Neuronal stem cell (in vitro differentiated cells): Measurements from ENCODE around the gene GABRB1.

Source experiments
- DNase-seq: peaks from one replicate; pipeline ENCODE4 v3.0.0-alpha.2; 2013; ENCODE audit warnings: low spot score
- H2AFZ ChIP-seq: one replicate; pipeline ENCODE4 v1.6.1; 2013; ENCODE audit warnings: mild to moderate bottlenecking, low read length, inconsistent platforms
- H2AK5ac ChIP-seq: 2 replicates; pipeline ENCODE4 v1.6.1; 2013; ENCODE audit warnings: low read depth, mild to moderate bottlenecking, inconsistent platforms, low read length, moderate library complexity, mixed read lengths
- H2BK120ac ChIP-seq: 2 replicates; pipeline ENCODE4 v1.6.1; 2013; ENCODE audit warnings: low read depth, mild to moderate bottlenecking, inconsistent platforms, low read length, moderate library complexity, mixed read lengths
- H2BK12ac ChIP-seq: one replicate; pipeline ENCODE4 v1.6.1; 2013; ENCODE audit warnings: low read length, inconsistent platforms
- H2BK15ac ChIP-seq: 2 replicates; pipeline ENCODE4 v1.6.1; 2013; ENCODE audit warnings: mild to moderate bottlenecking, low read length, inconsistent platforms, mixed read lengths
- H2BK5ac ChIP-seq: one replicate; pipeline ENCODE4 v1.6.1; 2013; ENCODE audit warnings: inconsistent platforms, mild to moderate bottlenecking, low read length, moderate library complexity
- H3K14ac ChIP-seq: one replicate; pipeline ENCODE4 v1.6.1; 2013; ENCODE audit warnings: low read length, inconsistent platforms
- H3K18ac ChIP-seq: 2 replicates; pipeline ENCODE4 v1.6.1; 2013; ENCODE audit warnings: low read length, inconsistent platforms
- H3K23ac ChIP-seq: 2 replicates; pipeline ENCODE4 v1.6.1; 2013; ENCODE audit warnings: low read depth, mild to moderate bottlenecking, mixed read lengths, low read length, inconsistent platforms; ENCODE audit not compliant: poor library complexity
- H3K27ac ChIP-seq: replicated peaks from 3 replicates; pipeline ENCODE4 v1.5.1; 2013; ENCODE audit warnings: low read length, inconsistent platforms
- H3K27me3 ChIP-seq, 3 experiments: 2 replicates each; pipeline ENCODE4 v1.6.1; 2013; ENCODE audit warnings: low read length in 3 of 3, mild to moderate bottlenecking in 2 of 3, inconsistent platforms in 1 of 3, low read depth in 1 of 3, mixed read lengths in 1 of 3, moderate library complexity in 1 of 3; ENCODE audit not compliant: control insufficient read depth in 3 of 3, insufficient read depth in 3 of 3
- H3K36me3 ChIP-seq, 2 donors: replicated peaks in 1 of 2; 2 replicates each; pipeline ENCODE4 v1.6.1; 2013; ENCODE audit warnings: low read length in 2 of 2; ENCODE audit not compliant: control insufficient read depth in 2 of 2, insufficient read depth in 2 of 2
- H3K4ac ChIP-seq: 2 replicates; pipeline ENCODE4 v1.6.1; 2013; ENCODE audit warnings: inconsistent platforms, mild to moderate bottlenecking, low read length, moderate library complexity
- H3K4me1 ChIP-seq, 2 donors: 1 replicate in 1 of 2; 2 replicates in 1 of 2; pipeline ENCODE4 v1.6.1; 2013; ENCODE audit warnings: low read length in 2 of 2, low read depth in 1 of 2; ENCODE audit not compliant: control insufficient read depth in 2 of 2, insufficient read depth in 1 of 2
- H3K4me2 ChIP-seq: one replicate; pipeline ENCODE4 v1.6.1; 2013; ENCODE audit warnings: mild to moderate bottlenecking, low read length, inconsistent platforms; ENCODE audit not compliant: insufficient read depth, poor library complexity, severe bottlenecking
- H3K4me3 ChIP-seq, 2 donors: 2 replicates each; pipeline ENCODE4 v1.5.1; 2013; ENCODE audit warnings: low read length in 2 of 2, mild to moderate bottlenecking in 2 of 2, inconsistent platforms in 1 of 2, moderate library complexity in 1 of 2
- H3K79me1 ChIP-seq: one replicate; pipeline ENCODE4 v1.6.1; 2013; ENCODE audit warnings: low read depth, mild to moderate bottlenecking, inconsistent platforms, low read length, moderate library complexity
- H3K9ac ChIP-seq: one replicate; pipeline ENCODE4 v1.6.1; 2013; ENCODE audit warnings: mild to moderate bottlenecking, low read depth, low read length, inconsistent platforms; ENCODE audit not compliant: poor library complexity
- H3K9me3 ChIP-seq, 2 donors: replicated peaks in 1 of 2; 2 replicates each; pipeline versions ENCODE3 to v1.6.1; 2013; ENCODE audit warnings: low read length in 2 of 2, mild to moderate bottlenecking in 2 of 2, inconsistent platforms in 1 of 2, low read depth in 1 of 2, mixed read lengths in 1 of 2, moderate library complexity in 1 of 2; ENCODE audit not compliant: control insufficient read depth in 2 of 2, insufficient read depth in 1 of 2
- H4K8ac ChIP-seq: one replicate; pipeline ENCODE4 v1.6.1; 2013; ENCODE audit warnings: low read depth, mild to moderate bottlenecking, inconsistent platforms, low read length, moderate library complexity
- H4K91ac ChIP-seq: one replicate; pipeline ENCODE4 v1.6.1; 2013; ENCODE audit warnings: low read length, low read depth, mild to moderate bottlenecking, inconsistent platforms; ENCODE audit not compliant: poor library complexity
- WGBS, 2 donors: extraction: QIAGEN DNeasy Blood & Tissue Kit; methylation state at CpG; one replicate each; pipeline ENCODE4 v1.1.7; 2013; ENCODE audit warnings: missing lambda C conversion rate in 2 of 2, mixed read lengths in 1 of 2; ENCODE audit not compliant: insufficient read length in 2 of 2, insufficient replicate concordance in 1 of 2; ENCODE audit errors: extremely low coverage in 2 of 2; 5-methylcytosine and 5-hydroxymethylcytosine counted together

Gene GABRB1

GRCh38 chr4:47104986-47105385 lies 73.6 kb downstream of the GABRB1 start:
- Histone ChIP-seq H3K79me1 (no peaks in the 10 kb centered on the region), H2BK15ac (no peak overlapping the region), H4K8ac (no peak overlapping the region), H3K23ac (no peak overlapping the region), H3K14ac (no peak overlapping the region), H3K27me3 (no peaks in the 10 kb centered on the region), H2BK5ac (no peak overlapping the region), H2AK5ac (no peak overlapping the region), H3K4ac (no peak overlapping the region), H3K4me1 (no peaks in the 10 kb centered on the region), H3K36me3 (no peaks in the 10 kb centered on the region), H3K4me3 (no peak overlapping the region), H4K91ac (no peak overlapping the region), H3K9ac (no peak overlapping the region), H3K9me3 (no peaks in the 10 kb centered on the region), H3K18ac (no peak overlapping the region), H2BK12ac (no peak overlapping the region), H2AFZ (no peak overlapping the region), H3K4me2 (no peak overlapping the region), H2BK120ac (no peak overlapping the region), H3K27ac (no peak overlapping the region)
- no CpG with 5 or more reads among the region's 1 CpG for WGBS, 2 donors
- no peak for DNase-seq

GRCh38 chr4:47106561-47106960 lies 75.2 kb downstream of the GABRB1 start:
- H3K4ac ChIP-seq = no peak overlapping the region
- no peak overlapping the region for H3K18ac ChIP-seq
- H3K36me3 ChIP-seq = no peaks in the 10 kb centered on the region
- no peak overlapping the region for H2BK5ac ChIP-seq
- no peak for DNase-seq
- no peak overlapping the region for H2BK15ac ChIP-seq
- H4K8ac ChIP-seq = no peak overlapping the region
- no peak overlapping the region for H3K4me2 ChIP-seq
- H3K4me1 ChIP-seq = no peaks in the 10 kb centered on the region
- H3K9me3 ChIP-seq = no peaks in the 10 kb centered on the region
- H3K9ac ChIP-seq = no peak overlapping the region
- H2AFZ ChIP-seq = no peak overlapping the region
- H3K23ac ChIP-seq = no peak overlapping the region
- H2BK120ac ChIP-seq = no peak overlapping the region
- no peak overlapping the region for H2BK12ac ChIP-seq
- no peak overlapping the region for H3K27ac ChIP-seq
- WGBS, 2 donors = no CpG with 5 or more reads among the region's 1 CpG
- no peaks in the 10 kb centered on the region for H3K27me3 ChIP-seq
- no peaks in the 10 kb centered on the region for H3K79me1 ChIP-seq
- H3K4me3 ChIP-seq = no peak overlapping the region
- no peak overlapping the region for H2AK5ac ChIP-seq
- no peak overlapping the region for H4K91ac ChIP-seq
- no peak overlapping the region for H3K14ac ChIP-seq

DNA sequence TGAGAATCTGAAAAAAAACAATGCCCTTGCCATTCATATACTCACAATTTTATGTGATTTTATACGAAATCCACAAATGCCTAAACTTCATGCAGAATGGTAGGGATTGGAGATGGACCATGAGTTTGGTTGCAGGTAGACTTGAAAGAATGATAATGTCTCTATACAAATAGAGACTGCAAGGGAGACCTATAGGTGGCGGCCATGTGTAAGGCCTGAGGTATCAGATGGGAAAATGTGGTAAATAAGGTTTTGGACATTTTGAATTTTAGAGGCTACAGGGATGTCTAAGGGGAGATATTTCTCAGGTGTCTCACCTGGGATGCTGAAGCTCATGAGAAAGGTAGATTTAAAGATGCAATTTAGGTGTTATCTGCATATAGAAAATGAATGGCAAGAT lies 78.0 kb downstream of the GABRB1 start:
- Histone ChIP-seq H2BK12ac (no peak overlapping the region), H3K27me3 (no peaks in the 10 kb centered on the region), H3K9me3 (no peaks in the 10 kb centered on the region), H3K23ac (no peak overlapping the region), H3K4ac (no peak overlapping the region), H2BK120ac (no peak overlapping the region), H4K8ac (no peak overlapping the region), H2BK5ac (no peak overlapping the region), H4K91ac (no peak overlapping the region), H2AK5ac (no peak overlapping the region), H3K4me3 (no peak overlapping the region), H3K79me1 (no peaks in the 10 kb centered on the region), H3K4me1 (no peaks in the 10 kb centered on the region), H3K18ac (no peak overlapping the region), H2AFZ (no peak overlapping the region), H3K36me3 (no peaks in the 10 kb centered on the region), H3K27ac (no peak overlapping the region), H2BK15ac (no peak overlapping the region), H3K4me2 (no peak overlapping the region), H3K14ac (no peak overlapping the region), H3K9ac (no peak overlapping the region)
- DNase-seq = no peak
- WGBS, 2 donors = no CpG with 5 or more reads among the region's 2 CpGs

DNA sequence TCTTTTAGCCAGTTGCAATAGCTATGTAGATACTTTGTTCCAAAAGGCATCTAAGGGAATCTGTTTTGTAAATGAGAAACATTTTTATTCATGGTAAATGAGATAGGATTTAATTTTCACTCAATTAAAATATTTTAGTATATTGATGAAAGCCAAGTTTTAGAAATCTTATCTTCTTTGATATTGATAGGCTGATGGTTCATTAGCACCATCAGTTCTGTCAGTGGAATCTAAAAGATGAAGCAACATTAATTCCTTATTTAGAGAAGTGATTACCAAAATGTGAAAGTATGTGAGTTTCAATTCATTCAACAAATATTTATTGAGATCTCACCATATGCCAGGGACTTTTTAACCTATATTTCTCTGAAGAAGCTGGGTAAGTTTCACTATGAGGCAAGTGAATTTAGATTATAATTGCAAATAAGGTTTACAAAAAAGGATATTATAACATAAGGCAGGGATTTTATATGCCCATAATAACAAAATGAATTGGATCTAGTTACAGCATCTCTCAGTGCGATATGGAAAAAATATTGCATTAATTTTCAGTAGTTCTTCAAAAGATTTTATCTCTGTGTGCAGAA lies 79.3 kb downstream of the GABRB1 start:
- no peak overlapping the region for H2BK15ac ChIP-seq
- no peak overlapping the region for H2BK120ac ChIP-seq
- H3K14ac ChIP-seq = no peak overlapping the region
- H3K27ac ChIP-seq = no peak overlapping the region
- no peak for DNase-seq
- no peak overlapping the region for H2AFZ ChIP-seq
- no CpG with 5 or more reads among the region's 1 CpG for WGBS, 2 donors
- H3K4me1 ChIP-seq = no peaks in the 10 kb centered on the region
- H3K36me3 ChIP-seq = no peaks in the 10 kb centered on the region
- no peak overlapping the region for H2AK5ac ChIP-seq
- H4K8ac ChIP-seq = no peak overlapping the region
- no peak overlapping the region for H3K4ac ChIP-seq
- H3K23ac ChIP-seq = no peak overlapping the region
- H2BK5ac ChIP-seq = no peak overlapping the region
- no peak overlapping the region for H4K91ac ChIP-seq
- H2BK12ac ChIP-seq = no peak overlapping the region
- H3K27me3 ChIP-seq = no peaks in the 10 kb centered on the region
- H3K79me1 ChIP-seq = no peaks in the 10 kb centered on the region
- H3K9me3 ChIP-seq = no peaks in the 10 kb centered on the region
- no peak overlapping the region for H3K4me2 ChIP-seq
- H3K9ac ChIP-seq = no peak overlapping the region
- H3K18ac ChIP-seq = no peak overlapping the region
- H3K4me3 ChIP-seq = no peak overlapping the region
